OCI-M1 (cell line): Measurements from ENCODE around the gene NXT1.
"Not testable (repeated sequence)": the region's sequence is repeated elsewhere in the genome, so short reads cannot be mapped to it uniquely, and the experiment has no call there.

ENCODE experiments used
- DNase-seq: peaks from one replicate; lab custom pipeline; 2025; lab: John Stamatoyannopoulos, UW

The NXT1 gene

DNA sequence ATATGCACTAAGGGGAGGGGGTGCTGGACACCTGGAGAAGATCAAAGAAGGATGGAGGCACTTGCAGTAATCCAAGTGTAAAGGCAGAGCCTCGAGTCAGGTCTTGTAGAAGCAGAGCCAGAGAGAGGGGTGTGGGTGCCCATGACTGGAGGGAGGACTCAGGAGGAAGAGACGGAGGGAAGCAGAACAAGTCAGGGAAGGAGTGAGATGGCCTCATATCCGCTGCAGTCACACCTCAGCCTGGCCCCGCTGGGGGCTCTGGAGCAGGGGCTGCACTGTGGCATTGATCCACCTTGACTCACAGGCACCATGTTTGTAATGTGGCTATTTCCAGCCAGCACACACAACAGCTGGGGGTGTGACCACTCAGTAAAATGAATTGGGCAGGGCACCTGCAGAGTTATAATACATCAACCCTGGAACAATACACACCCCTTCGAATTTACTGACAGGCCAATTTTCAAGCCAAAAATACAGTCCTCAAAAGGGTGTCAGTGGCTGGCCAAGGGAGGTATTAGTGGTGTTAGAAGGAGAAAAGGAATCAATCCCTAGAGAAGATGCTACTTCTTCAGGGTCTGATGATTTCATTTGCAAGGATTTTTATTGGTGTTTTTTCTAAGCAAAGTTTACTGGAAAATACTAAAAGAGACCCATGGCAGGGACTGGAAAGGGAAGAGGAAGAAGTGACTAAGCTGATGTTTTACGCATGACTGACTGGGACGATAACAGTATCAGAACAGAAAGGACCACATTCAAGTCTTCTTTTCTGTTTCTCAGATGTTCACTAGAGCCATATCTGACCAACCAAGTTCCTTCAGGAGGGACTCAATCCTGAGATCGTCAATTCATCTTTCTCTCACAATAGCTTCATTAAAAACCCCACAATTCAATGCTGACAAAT is 18.9 kb upstream of the NXT1 start:
- DNase-seq: peak; percentile 78

DNA sequence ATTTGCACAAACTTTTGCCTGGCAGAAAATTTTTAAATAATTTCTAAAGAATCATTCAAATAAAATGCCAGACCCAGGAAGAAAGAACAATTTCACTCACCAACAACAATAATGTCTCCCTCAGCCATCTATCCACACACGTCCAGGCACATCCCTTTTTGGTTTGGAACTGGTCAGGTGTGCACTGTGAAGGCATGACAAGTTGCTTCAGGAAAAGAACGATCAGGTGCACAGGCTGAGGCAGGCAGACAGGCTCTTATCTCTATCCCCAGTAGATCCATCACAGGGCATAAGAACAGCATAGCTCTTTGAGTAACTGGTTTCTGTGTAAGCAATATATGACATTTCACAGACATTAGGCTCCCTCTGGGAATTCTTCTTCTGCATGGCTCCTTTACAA is 18.1 kb upstream of the NXT1 start:
- peak; percentile 6 for DNase-seq

DNA sequence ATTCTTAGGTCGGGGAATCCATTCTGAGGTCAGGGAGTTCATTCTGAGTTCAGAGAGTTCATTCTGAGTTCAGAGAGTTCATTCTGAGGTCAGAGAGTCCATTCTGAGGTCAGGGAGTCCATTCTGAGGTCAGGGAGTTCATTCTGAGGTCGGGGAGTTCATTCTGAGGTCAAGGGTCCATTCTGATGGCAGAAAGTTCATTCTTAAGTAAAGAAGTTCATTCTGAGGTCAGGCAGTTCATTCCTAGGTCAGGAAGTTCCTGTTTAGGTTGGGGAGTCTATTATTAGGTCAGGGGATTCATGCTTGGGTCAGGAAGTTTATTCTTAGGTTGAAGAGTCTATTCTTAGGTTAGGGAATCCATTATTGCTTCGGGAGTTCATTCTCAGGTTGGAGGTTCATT is 16.5 kb upstream of the NXT1 start:
- no peak for DNase-seq

DNA sequence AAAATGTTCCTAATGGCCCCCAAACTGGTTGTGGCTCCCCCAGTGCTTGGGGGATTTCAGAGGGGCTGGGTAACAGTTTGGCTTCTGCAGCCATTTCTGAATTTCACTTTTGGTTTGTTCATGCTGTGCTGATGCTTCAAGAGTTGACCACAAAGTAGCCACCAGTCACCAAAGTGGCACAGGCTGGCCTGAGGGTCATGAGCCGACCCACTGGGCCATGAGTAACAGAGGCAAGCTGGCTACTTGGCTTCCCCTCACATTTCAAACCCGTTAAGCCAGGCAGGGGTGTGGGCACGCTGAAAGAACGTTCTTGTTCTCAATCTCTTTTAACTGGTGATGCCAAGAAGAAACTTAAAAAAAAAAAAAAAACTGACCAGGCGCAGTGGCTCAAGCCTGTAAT is 15.1 kb upstream of the NXT1 start:
- no peak for DNase-seq

DNA sequence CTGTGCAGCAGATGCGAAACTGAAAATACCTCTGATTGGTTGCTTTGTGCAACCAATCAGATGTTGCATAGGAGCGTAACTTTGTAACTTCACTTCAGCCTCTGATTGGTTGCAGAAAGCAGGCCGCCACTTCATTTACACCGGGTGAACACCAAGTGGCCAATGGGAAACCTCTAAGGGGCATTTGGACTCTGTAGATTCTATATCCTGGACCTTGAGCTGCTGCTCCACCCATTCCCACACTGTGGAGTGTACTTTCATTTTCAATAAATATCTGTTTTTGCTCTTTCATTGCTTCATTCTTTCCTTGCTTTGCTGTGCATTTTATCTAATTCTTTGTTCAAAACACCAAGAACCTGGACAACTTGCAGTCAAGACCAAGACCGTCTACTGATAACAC is 14.1 kb upstream of the NXT1 start:
- DNase-seq: peak; percentile 37

DNA sequence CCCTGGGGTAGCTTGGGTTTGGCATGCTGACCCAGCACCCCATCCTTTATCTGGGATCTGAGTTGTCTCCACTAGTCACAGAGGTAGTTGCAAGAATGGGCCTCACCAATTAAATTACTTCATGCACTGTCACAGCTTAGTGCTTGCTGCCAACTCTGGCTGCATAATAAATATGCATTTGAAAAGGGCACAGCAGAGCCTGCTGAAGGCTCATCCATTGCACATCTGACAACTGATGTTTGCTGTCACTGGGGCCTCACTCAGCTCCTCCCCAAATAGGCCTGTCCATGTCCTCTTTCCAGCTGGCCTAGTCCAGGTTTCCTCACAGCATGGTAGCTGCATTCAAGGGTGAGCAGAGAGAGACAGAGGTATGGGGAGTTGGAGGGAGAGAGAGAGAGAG is 13.3 kb upstream of the NXT1 start:
- DNase-seq: no peak

DNA sequence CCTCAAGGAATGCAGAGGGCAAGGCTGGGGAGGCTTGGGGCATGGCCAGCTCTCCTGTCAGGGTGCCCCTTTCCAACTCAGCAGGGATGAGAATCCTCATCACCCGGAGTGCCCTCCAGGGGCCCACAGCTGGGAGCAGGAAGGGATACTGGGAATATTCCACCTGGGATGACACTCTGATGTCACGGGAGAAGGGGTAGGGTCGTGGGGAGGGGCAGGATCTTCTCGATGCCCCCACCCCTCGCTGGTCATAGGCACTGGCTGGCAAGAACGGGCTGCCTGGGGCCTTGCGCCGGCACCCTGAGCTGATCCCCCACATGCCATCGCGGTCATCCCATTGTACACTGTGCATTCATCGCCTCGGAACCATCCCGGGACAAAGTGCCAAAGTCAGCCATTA is 10.6 kb upstream of the NXT1 start:
- no peak for DNase-seq

DNA sequence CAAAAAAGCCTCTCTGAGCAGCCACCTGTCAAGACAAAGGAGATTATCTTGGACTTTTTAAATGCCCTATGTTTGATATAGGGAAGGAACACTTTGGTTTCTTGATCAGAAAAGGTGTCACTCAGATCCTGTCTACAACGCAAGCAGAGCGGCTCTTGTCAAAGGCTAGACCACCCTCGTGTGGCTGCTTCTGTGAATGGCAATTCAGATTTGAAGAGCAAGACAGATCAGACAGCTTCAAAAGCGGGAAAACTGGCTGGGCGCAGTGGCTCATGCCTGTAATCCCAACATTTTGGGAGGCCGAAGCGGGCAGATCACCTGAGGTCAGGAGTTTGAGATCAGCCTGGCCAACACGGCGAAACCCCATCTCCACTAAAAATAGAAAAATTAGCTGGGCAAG is 10.1 kb upstream of the NXT1 start:
- peak; percentile 78 for DNase-seq

DNA sequence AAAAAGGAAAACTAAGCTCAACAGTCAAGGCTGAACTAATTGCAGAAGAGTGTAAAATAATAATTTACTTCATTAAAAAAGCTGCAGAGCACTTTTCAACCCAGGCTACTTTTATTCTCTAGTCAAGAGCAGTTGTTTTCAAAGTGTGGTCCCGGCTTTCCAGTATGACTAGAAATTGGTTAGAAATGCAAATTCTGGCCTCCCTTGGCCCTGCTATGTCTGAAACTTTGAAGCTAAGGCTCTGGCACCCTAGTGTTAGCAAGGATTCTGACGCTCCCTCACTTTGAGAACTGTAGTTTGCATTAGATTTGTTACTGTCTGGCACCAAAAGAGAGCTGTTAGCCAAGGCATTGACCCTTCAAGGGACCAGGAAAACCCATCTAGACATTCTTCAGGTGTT is 9.5 kb upstream of the NXT1 start:
- no peak for DNase-seq

DNA sequence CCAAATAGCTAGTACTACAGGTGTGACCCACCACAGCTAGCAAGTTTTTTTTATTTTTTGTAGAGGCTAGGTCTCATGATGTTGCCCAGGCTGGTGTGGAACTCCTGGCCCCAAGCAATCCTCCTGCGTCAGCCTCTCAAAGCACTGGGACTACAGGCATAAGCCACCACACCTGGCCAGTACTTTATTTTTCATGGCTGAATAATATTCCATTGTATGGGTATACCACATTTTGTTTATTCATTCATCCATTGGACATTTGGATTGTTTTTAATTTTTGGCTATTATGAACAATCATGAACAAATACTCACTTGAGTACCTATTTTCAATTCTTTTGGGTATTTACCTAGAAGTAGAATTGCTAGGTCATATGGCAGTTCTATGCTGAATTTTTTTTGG is 7.0 kb upstream of the NXT1 start:
- DNase-seq: no peak

DNA sequence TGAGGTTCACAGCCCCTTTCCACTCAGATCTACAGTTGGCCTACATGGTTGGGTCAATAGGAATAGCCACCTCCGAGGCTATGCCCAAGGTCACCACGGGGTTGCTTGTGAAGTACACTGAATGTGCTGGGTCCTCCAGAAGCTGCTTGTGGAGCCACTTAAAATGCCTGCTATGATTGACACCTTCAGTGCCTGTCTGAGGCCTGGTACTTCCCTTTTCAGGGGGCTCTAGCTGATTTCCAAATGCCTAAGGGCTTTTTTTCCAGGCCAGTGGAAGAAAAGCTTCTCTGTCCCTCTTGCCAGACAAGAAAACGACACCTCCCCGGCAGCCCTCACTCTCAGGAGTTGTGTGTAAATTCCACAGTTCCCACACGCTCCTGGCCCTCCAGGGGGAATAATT is 6.3 kb upstream of the NXT1 start:
- peak; percentile 6 for DNase-seq

DNA sequence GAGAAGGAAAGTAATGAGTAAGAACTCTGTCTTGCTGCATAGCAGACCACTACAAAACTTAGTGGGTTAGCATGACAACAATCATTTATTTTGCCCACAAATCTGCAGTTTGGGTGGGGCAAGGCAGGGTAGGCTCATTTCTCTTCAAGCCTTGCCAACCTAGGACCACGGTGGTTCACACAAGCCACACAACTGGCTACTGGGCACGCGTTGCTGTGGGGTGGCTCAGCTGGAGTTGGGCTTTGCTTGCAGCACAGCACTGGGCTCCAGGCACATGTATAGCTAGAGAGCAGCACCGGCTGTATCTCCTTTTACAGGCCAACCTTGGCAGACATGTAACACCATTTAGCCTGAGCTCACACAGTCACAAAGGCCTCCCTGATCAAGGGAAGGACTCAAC is 4.6 kb upstream of the NXT1 start:
- no peak for DNase-seq

DNA sequence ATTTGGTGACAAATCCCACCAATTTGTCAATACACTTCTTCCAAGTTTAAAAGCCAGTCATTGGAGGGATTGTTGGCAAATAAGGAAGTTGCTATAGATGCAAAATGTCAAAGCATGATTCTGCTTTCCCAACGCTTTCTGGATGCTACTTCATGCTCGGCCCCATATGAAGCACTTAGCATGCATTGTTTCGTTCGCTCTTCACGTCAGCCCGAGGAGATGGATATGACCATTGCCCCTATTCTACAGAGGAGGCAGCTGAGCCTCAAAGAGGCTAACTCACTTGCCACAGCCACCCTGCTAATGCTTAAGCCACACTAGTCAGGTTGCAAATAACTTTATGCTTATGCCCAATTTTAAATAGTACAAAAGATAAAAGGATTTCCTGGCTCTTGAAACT is 2.8 kb upstream of the NXT1 start:
- no peak for DNase-seq

DNA sequence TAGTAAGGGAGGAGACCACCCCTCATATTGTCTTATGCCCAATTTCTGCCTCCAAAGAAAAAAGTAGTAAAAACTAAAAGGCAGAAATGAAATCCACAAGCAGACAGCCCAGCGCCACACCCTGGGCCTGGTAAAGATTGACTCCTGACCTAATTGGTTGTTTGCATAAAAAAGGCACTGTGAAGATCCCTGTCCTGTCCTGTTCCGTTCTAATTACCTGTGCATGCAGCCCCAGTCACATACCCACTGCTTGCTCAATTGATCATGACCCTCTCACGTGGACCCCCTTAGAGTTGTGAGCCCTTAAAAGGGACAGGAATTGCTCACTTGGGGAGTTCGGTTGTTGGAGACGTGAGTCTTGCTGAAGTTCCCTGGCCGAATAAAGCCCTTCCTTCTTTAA is 2.1 kb upstream of the NXT1 start:
- not testable (repeated sequence) for DNase-seq

DNA sequence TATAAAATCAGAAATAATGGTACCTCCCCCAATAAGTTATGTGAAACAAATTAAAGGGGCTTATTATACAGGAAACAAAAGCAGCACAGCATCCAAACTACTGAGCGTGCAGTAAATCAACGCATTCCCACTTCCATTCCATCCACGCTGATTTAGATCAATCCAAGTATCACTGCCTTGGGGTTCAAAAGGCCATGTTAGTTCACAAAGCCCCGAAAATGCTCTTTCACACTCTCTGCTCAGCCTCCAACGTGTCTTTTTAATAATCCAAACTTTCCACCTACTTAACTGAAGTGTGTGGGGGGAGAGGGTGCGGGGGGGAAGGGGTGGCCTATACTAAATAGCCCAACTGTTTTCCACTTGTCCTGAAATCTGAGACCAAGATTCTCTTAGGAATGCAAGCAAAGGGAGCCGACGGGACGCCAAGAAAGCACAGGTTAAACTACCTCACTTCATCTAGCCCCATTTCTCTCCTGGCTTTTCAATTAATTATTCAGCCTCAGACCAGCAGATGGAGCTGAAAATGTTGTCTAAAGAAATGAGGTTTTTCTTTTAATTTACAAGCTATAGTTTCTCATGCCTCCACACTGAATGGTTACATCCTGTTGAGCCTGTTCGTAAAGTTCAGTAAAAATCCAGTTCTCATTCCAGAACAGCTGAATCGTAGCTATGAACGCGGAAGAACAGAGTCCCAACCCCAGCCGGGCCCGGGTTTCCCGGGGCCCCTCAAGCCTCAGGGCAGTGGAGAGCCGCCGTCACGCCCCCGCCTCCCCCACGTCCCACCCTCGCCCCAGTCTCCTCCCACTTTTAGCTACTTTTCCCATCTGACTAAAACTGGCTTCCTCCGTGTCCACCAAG is 1.0 kb upstream of the NXT1 start:
- peak; percentile 93 for DNase-seq

DNA sequence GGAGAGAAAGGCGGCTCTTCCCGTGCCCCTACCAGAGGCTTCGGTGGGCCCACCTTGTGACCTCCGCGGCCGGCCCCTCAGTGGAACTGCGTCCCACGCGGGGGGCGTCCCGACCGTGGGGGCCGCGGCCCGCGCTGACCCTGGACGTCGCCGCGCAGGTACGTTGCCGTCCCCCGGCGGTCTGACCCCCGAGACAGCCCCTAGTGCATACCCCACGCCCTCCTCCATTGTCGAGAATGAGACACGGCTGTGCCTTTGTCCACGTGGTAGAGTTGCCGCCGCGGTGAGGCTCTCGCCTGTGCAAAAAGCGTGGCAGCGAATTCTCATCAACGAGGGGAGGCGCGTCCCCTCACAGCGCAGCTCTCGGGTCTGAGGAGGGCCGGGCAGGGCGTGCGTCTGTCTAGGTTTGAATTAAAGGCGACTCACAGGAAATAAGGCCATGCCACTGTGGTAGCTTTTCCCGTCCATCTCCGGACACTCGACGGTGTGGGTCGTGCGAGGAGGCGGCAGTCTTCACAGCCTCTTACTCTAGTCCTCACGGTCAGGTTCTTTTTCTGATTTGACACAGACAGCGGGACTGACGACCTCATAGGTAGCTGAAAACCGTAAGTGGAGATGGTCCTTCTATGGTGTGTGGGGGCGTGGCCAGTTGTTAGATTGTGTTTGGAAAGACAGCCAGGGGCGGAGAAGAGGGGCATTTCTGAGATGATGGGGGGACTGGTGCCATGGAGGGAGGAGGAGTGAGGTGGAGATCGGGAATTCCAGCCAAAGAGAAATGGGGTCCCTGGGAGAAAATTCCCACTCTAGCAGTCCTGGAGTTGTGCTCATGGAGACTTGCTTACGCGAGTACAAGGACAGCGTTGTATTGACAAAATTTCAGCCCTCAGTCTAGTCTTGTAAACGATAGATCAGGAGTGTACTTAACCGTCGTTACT is 580 bp downstream of the NXT1 start:
- DNase-seq: peak; percentile 67

DNA sequence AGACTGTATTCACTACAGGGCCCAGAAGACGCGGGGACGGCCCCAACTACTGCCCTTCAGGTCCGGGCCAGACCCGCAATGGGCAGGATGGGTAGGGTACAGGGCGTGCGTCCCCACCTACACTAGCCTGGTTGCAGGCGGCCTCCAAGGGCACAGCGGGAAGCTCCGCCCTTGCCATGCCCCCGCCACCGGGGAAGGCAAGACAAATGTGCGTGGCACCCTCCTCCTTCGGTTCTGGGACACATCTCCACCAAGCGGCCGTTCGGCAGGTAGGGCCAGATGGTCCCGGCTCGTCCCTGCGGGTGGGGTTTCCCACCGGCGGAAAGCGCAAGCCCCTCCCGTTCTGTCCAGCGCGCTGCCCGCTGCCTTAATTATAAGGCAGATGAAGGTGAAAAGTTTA is 5.6 kb downstream of the NXT1 start:
- no peak for DNase-seq

DNA sequence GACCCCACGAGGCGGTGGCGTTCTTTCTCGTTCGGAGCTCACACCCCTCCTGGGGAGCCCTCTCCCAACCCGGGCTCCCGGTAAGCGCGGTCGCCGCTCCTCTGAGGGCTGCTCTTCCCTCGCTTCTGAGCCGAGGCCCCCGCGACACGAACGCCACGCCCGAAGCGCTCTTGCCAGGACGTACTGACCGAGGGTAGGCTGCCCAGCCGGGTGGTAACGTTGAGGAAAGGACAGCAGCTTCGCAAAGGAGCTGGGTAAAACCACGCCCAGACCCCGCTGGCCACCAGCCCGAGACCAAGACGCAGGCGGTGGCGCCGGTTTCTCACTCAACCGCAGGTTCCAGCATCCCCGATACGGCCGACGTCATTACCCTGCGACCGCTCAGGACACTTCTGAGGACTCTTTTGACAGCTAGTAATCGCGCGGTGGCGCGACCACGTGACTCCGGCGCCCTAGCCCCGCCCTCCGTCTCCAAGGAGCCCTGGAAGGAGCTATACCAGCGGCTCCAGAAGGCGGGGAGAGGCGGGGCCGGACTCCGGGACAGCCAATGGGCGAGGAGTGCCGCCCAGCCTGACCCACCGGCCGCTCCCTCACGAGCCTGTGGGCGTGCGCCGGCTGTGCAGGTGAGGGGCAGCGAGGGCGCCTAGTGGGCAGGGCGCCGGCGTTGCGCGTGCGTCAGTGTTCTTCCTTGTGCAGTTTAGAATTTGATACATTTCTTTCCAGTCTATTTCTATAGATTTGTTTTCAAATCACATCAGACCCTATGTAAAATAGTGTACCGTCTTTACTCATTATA is 7.4 kb downstream of the NXT1 start:
- DNase-seq: peak; percentile 100

DNA sequence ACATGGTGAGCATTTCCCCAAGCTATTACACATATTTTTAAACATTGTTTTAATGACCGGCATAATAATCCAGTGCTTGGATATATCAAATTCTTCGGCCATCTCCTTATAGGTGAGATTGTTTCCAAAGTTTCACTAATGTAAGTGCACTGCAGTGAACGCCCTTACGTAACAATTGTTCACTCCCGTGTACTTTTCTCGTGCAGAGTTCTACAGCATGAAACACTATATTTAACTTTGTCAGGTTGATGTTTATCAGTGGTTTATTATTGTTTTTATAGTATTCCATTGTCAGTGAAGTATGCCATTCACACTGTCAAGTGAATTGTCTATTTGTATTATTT is 7.9 kb downstream of the NXT1 start:
- no peak for DNase-seq

DNA sequence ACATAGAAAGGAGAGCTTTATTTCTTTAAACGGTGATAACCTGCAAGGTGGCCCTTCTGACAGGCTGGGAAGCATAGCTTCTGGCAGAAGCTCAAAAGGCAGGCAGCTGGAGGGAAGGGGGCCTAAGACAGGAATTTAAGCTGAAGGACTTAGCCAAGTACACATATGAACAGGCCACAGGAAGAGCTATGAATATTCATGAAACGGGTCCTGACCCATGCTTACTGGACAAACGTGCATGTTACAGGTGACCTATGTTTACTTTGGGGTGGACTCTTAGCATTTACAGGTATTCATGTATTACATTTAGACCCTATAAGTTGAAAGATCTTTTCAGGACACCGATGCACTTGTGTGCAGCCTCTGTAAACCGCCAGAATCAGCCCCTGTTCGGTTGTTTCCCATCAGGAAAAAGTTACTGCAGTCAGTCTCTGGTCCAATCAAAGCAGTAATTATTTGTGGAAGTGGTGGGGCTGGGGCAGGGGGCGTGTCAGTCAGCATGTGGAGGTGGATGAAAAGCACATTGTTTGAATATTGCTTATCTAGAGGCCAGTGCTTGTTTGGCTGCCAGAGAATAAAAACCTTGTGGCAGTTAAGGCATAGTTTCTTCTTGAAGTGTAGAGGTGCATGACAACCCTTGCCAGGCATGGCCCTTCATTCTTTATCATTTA is 8.5 kb downstream of the NXT1 start:
- DNase-seq: peak; percentile 64

DNA sequence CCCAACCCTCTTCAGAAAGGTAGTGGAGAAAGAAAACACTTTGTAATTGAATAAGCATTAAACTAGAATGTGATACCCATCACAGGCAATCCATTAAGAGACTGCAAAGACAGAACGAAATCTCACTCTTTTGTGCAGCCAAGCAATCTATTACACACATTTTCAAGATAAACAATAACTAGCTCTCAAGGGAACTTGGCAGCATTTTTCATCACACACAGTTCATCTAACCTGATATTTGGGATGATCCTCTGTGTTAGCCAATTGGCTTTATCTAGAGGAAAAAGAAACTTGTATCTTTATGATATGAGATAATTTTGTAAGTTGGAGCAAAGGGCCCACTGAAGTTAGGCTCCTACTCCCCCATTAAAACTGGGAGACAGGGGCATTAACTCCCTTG is 9.9 kb downstream of the NXT1 start:
- peak; percentile 41 for DNase-seq
